Liver (tissue), 3 donors: Measurements from ENCODE around the gene ASB13.
A peak's percentile ranks its signal among the peaks of the same experiment; 100 is the strongest.

Experiments used
- CTCF ChIP-seq: fragments of 150-350 bp; IDR thresholded peaks from 2 replicates; pipeline ENCODE4 v1.5.1; 2017; ENCODE audit warnings: improper control_type of control experiment, low read depth, low read length; ENCODE audit not compliant: missing input control
- GABPA ChIP-seq, 2 donors: IDR thresholded peaks in 1 of 2; conservative IDR thresholded peaks in 1 of 2; 2 replicates each; pipeline ENCODE4 v1.6.1; 2016; ENCODE audit warnings: antibody characterized with exemption in 2 of 2, mild to moderate bottlenecking in 1 of 2, moderate library complexity in 1 of 2
- REST ChIP-seq: IDR thresholded peaks from 2 replicates; pipeline ENCODE4 v1.6.1; 2016; ENCODE audit warnings: antibody characterized with exemption, mild to moderate bottlenecking
- RXRA ChIP-seq, 2 donors: IDR thresholded peaks; 2 replicates each; pipeline ENCODE4 v1.6.1; 2017 to 2018; ENCODE audit warnings: antibody characterized with exemption in 2 of 2, mild to moderate bottlenecking in 1 of 2
- TAF1 ChIP-seq: conservative IDR thresholded peaks from 2 replicates; pipeline ENCODE4 v1.6.1; 2016; ENCODE audit warnings: antibody characterized with exemption, mild to moderate bottlenecking
- YY1 ChIP-seq: IDR thresholded peaks from 2 replicates; pipeline ENCODE4 v1.6.1; 2016; ENCODE audit warnings: antibody characterized with exemption, mild to moderate bottlenecking
- ZBTB33 ChIP-seq: IDR thresholded peaks from 2 replicates; pipeline ENCODE4 v1.6.1; 2016; ENCODE audit warnings: antibody characterized with exemption
- donor health status: healthy.
- donor health status: healthy.

- TF ChIP-seq REST (no peak), CTCF (no peak), YY1 (no peak), GABPA (IDR thresholded peaks at IDR 0.05 in 1 of 2, conservative IDR thresholded peaks at IDR 0.05 in 1 of 2) (no peak), ZBTB33 (no peak), TAF1 (no peak), RXRA (IDR thresholded peaks at IDR 0.05) (peak in 1 of 2 donors; percentile 14)
Observed at GRCh38 chr10:5645944-5646617, 20.3 kb downstream of the ASB13 start.
